Measurements from ENCODE around the gene NUDT5.

Gene NUDT5

DNA sequence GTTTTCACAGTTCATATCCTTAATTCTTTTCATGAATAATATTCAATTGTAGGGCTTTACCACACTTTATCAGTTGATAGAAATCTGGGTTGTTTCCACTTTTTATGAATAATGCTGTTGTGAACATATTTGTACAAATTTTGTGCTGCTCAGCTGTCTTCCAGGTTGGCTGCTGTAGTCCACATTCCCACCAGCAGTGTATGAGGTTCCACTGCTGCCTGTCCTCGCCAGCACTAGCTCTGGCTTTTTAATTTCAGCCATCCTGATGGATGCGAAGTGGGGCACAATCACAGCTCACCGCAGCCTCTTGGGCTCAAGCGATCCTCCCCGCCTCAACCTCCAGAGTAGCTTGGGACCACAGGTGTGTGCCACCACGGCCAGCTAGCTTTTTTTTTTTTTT is 32.8 kb downstream of the NUDT5 start:
- TF ChIP-seq, protein P1, sequence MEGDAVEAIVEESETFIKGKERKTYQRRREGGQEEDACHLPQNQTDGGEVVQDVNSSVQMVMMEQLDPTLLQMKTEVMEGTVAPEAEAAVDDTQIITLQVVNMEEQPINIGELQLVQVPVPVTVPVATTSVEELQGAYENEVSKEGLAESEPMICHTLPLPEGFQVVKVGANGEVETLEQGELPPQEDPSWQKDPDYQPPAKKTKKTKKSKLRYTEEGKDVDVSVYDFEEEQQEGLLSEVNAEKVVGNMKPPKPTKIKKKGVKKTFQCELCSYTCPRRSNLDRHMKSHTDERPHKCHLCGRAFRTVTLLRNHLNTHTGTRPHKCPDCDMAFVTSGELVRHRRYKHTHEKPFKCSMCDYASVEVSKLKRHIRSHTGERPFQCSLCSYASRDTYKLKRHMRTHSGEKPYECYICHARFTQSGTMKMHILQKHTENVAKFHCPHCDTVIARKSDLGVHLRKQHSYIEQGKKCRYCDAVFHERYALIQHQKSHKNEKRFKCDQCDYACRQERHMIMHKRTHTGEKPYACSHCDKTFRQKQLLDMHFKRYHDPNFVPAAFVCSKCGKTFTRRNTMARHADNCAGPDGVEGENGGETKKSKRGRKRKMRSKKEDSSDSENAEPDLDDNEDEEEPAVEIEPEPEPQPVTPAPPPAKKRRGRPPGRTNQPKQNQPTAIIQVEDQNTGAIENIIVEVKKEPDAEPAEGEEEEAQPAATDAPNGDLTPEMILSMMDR (IDR thresholded peaks at IDR 0.05; ENCODE audit: low read depth, low read length) = no peak
- H3K4me3 ChIP-seq (ENCODE audit: low read depth, low read length) = no peak overlapping the region

DNA sequence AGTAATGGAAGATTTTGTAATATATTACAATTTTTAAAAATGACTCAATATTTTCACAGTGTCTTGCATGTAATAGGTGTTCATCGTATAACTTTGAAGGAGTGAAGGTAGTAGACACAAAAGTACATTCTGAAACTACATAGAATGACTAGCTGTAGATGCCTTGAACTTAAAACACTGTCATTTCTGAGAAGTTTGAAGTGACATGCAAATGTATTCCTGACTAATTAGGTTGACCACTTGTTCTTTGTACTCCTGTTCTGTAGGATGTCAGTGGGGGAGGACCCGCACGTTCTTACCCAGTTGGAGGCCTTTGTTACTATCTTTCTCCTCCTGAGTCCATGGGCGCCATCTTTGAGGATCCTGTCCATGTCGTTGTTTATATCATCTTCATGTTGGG is 35.0 kb downstream of the NUDT5 start:
- TF ChIP-seq, protein P1 (IDR thresholded peaks at IDR 0.05; ENCODE audit: low read depth, low read length) = no peak
- H3K4me3 ChIP-seq (ENCODE audit: low read depth, low read length) = no peak overlapping the region

DNA sequence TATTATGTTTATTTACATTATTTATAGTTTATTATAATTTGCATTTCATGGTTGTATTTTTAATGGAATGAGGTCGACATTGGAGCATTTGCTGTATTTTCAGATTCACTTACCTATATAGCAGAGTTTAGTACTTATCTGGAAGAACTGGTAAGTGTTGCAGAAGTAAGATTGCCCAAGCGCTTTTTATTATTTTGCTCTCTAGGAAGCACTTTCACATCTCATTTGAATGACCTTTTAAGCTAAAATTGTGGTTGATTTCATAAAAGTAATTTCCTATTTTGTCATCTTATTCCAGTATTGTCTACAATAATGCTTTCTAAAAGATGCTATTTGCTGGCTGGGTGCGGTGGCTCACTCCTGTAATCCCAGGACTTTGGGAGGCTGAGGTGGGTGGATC is 37.6 kb downstream of the NUDT5 start:
- no peak overlapping the region for H3K4me3 ChIP-seq (ENCODE audit: low read depth, low read length)
- TF ChIP-seq, protein P1 (IDR thresholded peaks at IDR 0.05; ENCODE audit: low read depth, low read length) = no peak

GRCh38 chr10:12156367-12157123 is 39.1 kb downstream of the NUDT5 start:
- no peak overlapping the region for H3K4me3 ChIP-seq (ENCODE audit: low read depth, low read length)
- TF ChIP-seq, protein P1 (IDR thresholded peaks at IDR 0.05; ENCODE audit: low read depth, low read length) = no peak

DNA sequence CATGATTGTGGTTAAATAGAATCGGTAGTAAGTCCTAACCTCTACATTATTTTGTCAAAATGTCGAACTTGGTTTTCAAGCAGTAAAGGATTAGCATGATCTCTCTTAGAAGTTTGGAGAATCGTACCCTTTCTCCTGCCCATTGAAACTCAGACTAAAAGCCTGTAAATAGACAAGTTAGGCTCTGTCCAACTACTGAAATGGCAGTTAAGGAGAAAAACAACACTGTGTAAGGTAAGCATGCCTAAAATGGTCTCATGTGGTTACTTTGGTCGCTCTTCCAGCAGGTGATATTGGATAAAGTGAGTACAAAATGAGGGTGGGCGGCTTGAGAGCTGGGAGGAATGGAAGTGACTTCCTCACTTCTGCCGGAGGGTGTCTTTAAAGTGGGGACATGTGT is 41.2 kb downstream of the NUDT5 start:
- TF ChIP-seq, protein P1 (IDR thresholded peaks at IDR 0.05; ENCODE audit: low read depth, low read length) = no peak

DNA sequence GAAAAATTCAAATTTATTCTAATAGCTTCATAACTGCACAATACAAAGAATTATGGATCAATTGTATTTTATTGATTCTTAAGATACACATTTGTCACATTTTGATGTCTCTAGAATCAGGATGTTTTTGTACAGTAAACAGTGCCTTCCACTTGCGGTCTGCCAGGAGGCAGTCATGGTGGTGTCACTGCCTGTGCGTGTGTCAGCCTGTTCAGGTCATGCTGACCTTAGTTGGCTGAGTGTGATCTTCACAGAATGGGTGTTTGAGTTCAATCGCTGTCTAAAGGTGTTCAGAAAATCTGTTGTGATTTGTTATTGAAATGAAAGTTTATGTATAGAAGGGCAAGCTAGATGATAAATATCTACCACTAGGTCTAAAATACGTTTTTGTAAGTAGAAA is 45.5 kb downstream of the NUDT5 start:
- TF ChIP-seq, protein P1 (IDR thresholded peaks at IDR 0.05; ENCODE audit: low read depth, low read length) = no peak
- H3K4me3 ChIP-seq (ENCODE audit: low read depth, low read length) = no peak overlapping the region

More for the DNA sequence above, 41.2 kb downstream of the NUDT5 start:
- H3K4me3 ChIP-seq (ENCODE audit: low read depth, low read length) = no peak overlapping the region

DNA sequence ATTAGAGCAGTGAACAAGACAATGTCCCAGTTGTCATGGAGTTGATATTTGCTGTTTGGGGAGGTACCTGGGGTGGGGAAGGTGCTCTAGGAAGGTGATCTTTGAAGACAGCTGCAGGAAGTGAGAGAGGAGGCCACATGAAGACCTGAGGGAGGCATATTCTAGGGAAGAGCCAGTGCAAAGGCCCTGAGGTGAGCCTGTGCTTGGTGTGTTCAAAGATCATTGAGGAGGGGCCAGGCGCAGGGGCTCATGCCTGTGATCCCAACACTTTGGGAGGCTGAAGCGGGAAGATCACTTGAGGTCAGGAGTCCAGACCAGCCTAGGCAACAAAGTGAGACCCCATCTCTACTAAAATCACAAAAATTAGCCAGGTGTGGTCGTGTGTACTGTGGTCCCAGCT is 51.2 kb downstream of the NUDT5 start:
- H3K4me3 ChIP-seq (ENCODE audit: low read depth, low read length) = no peak overlapping the region
- TF ChIP-seq, protein P1 (IDR thresholded peaks at IDR 0.05; ENCODE audit: low read depth, low read length) = no peak

Measured in WI38 (cell line).